Hematopoietic multipotent progenitor cell treated with erythropoietin and hydrocortisone succinate and interleukin-3 and kit ligand, for 15 days (in vitro differentiated cells): ENCODE data around the gene ING1.
A peak's percentile ranks its signal among the peaks of the same experiment; 100 is the strongest.
"Not testable (repeated sequence)": the region's sequence is repeated elsewhere in the genome, so short reads cannot be mapped to it uniquely, and the experiment has no call there.

ENCODE experiments used
- DNase-seq: peaks from one replicate; pipeline ENCODE4 v3.0.0-alpha.2; 2015; ENCODE audit warnings: low spot score

The ING1 gene

DNA sequence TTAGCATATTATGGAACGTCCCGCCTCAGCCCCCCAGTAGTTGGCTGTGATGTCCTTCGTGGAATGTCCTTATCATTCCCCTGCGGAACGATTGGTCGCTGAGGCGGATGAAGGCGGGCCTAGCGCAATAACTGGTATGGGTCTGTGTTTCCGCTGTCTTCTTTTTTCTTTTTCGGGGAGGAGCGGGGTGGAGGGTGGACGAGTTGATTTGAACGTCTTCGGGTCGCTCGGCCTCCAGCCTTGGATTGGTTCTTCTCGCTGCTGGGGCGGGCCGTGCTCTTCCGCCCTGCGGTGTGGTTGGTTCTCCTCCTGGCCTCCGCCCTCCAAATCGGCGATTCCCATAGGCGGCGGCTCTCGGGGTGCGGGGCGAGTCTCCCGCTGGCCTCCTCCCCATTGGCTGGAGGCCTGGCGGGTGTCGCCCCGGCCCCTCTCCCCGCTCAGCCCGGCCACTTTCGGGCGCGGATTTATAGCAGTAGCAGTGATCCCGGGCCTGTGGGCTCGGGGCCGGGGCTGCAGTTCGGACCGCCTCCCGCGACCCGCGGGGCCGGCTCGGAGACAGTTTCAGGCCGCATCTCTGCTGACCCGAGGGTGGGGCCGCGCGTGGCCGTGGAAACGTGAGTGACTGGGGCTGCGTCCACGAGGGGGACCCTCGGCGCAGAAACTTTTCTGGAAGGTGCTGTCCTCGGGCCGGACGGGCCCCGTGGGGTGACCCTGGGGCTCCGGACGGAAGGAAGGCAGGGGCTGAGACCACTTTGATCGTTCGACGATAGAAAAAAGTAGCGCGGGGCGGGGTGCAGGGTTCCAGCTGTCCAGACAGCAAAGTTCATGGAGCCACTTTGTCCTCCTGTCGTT is 2.1 kb downstream of the ING1 start:
- DNase-seq, result peak; percentile 98

GRCh38 chr13:110716247-110716515 is 2.7 kb downstream of the ING1 start:
- peak; percentile 33 for DNase-seq

- DNase-seq, result no peak
Measured at GRCh38 chr13:110719036-110719710, 5.7 kb downstream of the ING1 start.

DNA sequence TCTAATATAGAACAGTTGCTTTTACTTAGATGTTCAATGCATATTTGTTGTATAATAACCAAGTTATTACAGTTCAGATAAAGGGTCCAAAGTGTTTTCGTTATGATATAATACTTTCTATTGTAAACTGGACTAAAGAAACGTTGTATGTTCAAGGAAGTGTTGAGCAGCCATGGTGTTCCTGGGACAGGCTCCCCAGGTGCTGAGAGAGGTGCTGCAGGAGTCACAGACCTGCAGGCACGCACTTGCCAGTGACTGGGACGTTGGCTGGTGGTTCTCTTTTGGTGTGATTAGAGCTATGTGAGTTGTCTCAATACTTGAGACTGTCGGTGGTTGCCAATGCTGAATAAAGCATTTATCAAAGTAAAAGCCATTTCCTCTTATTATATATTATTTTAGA is 9.5 kb downstream of the ING1 start:
- no peak for DNase-seq

GRCh38 chr13:110723598-110723997 is 10.1 kb downstream of the ING1 start:
- DNase-seq, result no peak

GRCh38 chr13:110726153-110726552 is 12.7 kb downstream of the ING1 start:
- DNase-seq, result not testable (repeated sequence)

GRCh38 chr13:110726726-110727125 is 13.2 kb downstream of the ING1 start:
- DNase-seq, result no peak

- DNase-seq, result no peak
Measured at GRCh38 chr13:110731072-110731471, 17.6 kb downstream of the ING1 start.

- DNase-seq, result no peak
Measured at GRCh38 chr13:110734561-110734960, 21.1 kb downstream of the ING1 start.

DNA sequence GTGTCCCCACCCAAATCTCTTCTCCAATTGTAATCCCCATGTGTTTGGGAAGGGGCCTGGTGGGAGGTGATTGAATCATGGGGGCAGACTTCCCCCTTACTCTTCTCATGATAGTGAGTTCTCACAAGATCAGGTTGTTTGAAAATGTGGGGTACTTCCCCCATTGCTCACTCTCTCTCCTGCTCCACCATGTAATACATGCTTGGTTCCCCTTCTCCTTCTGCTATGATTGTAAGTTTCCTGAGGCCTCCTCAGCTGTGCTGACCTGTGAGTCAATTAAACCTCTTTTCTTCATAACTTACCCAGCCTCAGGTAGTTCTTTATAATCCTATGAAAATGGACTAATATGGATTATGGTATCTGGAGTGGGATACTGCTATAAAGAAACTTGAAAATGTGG is 24.1 kb downstream of the ING1 start:
- no peak for DNase-seq

- no peak for DNase-seq
Measured at GRCh38 chr13:110743687-110744086, 30.2 kb downstream of the ING1 start.

DNA sequence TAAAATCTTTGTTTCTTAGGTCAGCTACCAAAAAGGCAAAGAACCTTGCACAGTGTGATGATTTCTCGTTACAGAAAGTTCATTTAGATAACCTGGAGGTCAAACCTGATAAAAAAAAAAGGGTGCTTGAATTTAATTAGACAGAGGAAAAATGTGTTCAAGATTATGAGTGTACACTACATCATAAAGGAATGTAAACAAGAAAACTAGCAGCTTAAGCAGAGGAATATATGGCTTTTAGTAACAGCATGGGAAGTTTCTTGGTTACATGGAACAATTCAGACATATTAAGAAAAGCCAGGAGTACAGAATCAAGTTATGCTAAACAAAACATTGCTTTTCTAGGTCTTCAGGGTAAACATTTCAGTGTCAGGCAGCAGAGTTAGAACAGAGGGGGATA is 32.9 kb downstream of the ING1 start:
- DNase-seq, result no peak

GRCh38 chr13:110748271-110748670 is 34.8 kb downstream of the ING1 start:
- DNase-seq, result no peak

GRCh38 chr13:110756219-110756631 is 42.7 kb downstream of the ING1 start:
- no peak for DNase-seq

DNA sequence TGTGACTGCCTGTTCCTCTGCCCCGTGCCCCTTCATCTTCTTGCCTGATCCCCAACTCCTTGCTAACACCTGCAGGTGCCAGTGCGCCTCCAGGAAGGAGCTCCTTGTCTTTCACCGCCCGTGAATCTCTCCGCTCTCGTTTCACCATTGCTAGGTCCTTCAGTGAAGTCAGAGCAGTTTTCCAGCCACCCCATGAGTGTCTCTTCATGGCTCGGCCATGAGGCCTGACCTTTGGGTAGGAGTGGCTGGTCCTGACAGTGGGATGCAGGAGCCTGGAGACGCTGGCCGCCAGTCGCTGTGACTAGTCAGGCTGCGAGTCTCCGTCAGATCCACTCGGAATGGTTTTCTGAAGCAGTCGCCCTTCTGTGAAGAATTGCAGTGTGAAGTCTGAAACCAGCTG is 43.8 kb downstream of the ING1 start:
- no peak for DNase-seq

DNA sequence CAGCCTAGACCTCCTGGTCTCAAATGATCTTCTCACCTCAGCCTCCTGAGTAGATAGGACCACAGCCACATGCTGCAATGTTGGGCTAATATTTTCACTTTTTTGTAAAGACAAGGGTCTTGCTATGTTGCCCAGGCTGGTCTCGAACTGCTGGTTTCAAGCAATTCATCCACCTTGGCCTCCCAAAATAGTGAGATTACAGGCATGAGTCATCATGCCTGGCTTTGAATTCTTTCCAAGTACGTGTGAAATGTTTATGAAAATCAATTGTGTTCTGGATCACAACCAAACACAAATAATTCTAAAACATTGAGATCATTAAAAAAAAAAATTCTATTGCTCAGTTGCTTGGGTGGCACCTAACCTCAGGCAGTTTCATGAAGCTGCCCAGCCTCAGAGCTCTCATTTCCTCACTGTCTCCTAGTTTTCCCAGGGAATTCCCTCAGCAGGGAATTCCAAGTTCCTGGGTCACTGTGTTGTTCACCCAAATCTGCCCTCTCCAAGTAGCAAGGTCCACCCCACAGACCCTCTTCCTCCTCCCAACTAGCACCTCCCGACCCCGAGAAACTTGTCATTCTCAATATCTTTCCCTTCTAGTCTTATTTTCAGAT is 44.8 kb downstream of the ING1 start:
- DNase-seq, result no peak

DNA sequence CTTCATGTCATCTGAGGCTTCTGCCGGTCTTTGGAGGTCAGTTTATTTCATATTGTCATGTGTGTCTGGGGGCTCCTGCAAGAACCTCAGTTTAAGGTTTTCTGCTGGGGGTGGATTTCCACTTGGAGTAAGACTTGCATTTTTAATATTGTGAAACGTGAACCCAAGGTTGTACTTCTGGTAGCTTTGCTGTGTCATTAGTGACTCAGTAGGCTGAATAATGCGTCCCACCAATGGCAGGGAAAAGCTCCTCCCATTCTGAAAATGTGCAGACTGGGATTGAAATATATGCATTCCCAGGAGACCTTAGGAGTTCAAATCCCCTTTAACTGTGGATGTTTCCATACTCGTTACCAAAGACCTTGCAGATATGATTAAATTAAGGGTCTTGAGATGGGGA is 46.2 kb downstream of the ING1 start:
- DNase-seq, result no peak

- no peak for DNase-seq
Measured at GRCh38 chr13:110760611-110761010, 47.1 kb downstream of the ING1 start.

DNA sequence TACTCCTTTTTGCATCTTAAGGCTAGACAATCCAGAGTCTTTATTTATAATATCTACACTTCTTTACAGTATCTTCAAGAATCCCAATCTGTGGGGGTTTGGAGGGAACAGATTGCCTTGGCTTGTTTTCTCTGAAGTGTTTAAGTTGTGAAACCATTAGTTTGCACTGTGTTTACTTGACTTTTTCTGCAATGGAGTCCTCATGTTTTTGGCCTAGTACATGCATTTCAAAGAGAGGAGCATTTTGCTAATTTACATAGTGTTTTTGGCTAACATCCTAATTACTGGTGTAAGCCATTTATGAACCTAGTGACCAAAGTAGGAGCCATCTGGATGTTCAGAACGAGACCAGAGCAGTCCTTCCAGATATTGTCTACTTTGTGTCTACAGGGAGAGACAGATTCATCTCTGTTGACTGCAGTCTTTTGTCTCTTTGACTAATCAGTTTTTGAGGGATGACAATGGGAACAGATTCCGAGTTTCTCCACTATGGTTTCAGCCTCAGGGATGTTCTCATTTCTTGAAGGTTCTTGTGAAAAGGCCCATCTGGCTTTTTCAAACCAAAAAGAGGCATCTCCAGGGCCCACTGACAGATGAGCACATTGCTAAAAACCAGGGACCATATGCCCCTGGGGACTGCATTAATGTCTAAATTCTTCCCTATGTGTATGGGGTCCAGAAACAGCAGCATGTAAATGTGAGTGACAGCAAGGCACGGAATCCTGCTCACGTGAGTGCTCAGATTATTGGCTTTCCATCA is 53.4 kb downstream of the ING1 start:
- DNase-seq, result no peak

DNA sequence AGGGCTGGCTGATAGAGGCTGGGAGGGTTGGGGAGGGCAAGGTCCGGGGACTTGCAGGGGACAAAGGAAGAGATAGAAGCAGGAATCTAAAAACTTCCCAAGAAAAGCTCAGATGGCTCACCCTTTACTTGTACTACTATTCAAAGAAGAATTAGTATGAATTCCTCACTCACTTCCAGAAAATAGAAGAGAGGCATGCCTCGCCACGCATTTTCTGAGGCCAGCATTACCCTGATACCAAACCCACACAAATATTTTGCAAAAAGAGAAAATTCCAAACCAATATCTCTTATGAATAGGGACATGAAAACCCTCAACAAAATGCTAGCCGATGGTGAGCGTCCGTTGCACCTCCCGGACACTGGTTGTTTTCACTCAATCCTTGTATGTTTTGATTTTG is 54.0 kb downstream of the ING1 start:
- no peak for DNase-seq

GRCh38 chr13:110769097-110769496 is 55.6 kb downstream of the ING1 start:
- no peak for DNase-seq

DNA sequence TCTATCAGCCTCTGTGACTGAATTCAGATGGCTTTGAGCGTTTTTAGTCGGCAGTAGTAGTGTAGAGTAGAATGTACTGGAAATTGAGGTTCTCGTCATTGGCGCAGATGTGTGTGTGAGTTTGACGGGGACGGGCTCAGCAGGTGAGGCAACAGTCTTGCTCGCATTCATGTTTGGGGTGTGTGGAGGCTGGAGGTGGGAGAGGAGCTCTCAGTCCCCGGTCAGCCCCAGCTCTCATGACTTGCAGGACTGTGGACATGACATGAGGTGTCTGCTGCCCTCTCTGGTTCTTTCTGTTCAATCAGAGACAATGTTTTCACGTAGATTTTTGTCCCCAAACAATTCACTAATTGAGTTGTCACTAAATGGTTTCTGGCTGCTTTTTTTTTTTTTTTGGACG is 57.2 kb downstream of the ING1 start:
- DNase-seq, result no peak

DNA sequence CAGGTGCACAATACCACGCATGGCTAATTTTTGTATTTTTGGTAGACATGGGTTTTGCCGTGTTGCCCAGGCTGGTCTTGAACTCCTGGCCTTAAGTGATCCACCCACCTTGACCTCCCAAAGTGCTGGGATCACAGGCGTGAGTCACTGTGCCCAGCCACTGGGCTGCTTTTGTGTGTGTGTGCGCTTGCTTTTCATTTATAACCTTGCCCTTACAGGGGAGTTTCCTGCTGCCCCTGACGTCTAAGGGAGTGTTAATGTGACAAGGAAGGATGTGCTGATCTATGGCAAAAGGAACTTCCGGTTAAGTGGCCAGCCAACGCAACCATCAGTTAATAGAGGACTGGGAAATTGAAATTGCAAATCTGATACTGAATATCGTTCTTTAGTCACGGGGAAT is 57.7 kb downstream of the ING1 start:
- no peak for DNase-seq
